UCSD-AML1 (cell line): ENCODE data around the gene BCL2.

Source experiments
- DNase-seq: peaks from one replicate; lab custom pipeline; 2025; ENCODE audit not compliant: unreplicated experiment; lab: John Stamatoyannopoulos, UW

BCL2 gene

GRCh38 chr18:63186520-63187222, 132.9 kb downstream of the BCL2 start:
- no peak for DNase-seq

- DNase-seq, result no peak
These were observed 133.6 kb downstream of the BCL2 start for GRCh38 chr18:63185984-63186383.

- no peak for DNase-seq
These were observed 135.4 kb downstream of the BCL2 start for GRCh38 chr18:63183952-63184770.

- no peak for DNase-seq
These were observed 136.2 kb downstream of the BCL2 start for GRCh38 chr18:63183378-63183777.

GRCh38 chr18:63182861-63183260, 136.7 kb downstream of the BCL2 start:
- DNase-seq, result no peak

- no peak for DNase-seq
These were observed 137.2 kb downstream of the BCL2 start for GRCh38 chr18:63182310-63182772.

GRCh38 chr18:63181706-63182309, 137.8 kb downstream of the BCL2 start:
- no peak for DNase-seq

- DNase-seq, result no peak
These were observed 138.6 kb downstream of the BCL2 start for GRCh38 chr18:63180971-63181376.

GRCh38 chr18:63180321-63180720, 139.2 kb downstream of the BCL2 start:
- DNase-seq, result no peak

GRCh38 chr18:63179422-63179821, 140.1 kb downstream of the BCL2 start:
- DNase-seq, result no peak

GRCh38 chr18:63178971-63179370, 140.6 kb downstream of the BCL2 start:
- no peak for DNase-seq

- no peak for DNase-seq
These were observed 141.4 kb downstream of the BCL2 start for GRCh38 chr18:63177919-63178821.

- no peak for DNase-seq
These were observed 142.3 kb downstream of the BCL2 start for GRCh38 chr18:63177259-63177658.

GRCh38 chr18:63175264-63175663, 144.3 kb downstream of the BCL2 start:
- DNase-seq, result no peak

GRCh38 chr18:63173983-63174382, 145.6 kb downstream of the BCL2 start:
- DNase-seq, result no peak

GRCh38 chr18:63169853-63170252, 149.7 kb downstream of the BCL2 start:
- no peak for DNase-seq

GRCh38 chr18:63168287-63168686, 151.3 kb downstream of the BCL2 start:
- DNase-seq, result no peak

GRCh38 chr18:63166142-63166541, 153.4 kb downstream of the BCL2 start:
- DNase-seq, result no peak

- no peak for DNase-seq
These were observed 155.2 kb downstream of the BCL2 start for GRCh38 chr18:63164396-63164795.

GRCh38 chr18:63162271-63163014, 157.1 kb downstream of the BCL2 start:
- no peak for DNase-seq
